Measurements from ENCODE around the gene KIF18B. TPM values are rescaled to one million over a fixed set of nuclear protein-coding genes. Genes with fewer than 3 reads are reported as not detected.

KIF18B gene
- total and polyA plus RNA-seq, 2 donors (not counting 3 experiments of a cell fraction or from before 2014, with no cell fraction given): 24.5 to 50.3 TPM

DNA sequence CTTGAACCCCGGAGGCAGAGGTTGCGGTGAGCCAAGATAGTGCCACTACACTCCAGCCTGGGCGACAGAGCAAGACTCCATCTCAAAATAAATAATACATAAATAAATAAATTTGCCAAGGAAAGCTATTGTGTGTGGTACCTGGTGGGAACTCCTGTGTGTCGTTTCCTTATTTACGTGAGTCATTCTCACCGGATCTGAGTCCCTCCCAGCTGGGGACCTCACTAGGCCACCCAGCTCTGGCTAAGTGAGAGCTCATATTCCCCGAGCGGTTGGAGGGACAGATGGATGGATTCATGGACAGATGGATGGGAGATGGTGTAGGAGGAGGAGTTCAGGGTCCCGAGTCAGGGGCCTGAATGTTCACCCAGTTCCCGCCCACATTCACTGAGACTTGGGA, 43.4 kb upstream of the KIF18B start:
- Histone ChIP-seq H3K4me1 (ENCODE audit: control insufficient read depth, extremely low read depth, insufficient read depth, low read length) (no peaks in the 10 kb centered on the region), H3K36me3 (ENCODE audit: control insufficient read depth in 2 of 2, extremely low read depth in 1 of 2, insufficient read depth in 2 of 2, low read length in 2 of 2) (no peaks in the 10 kb centered on the region), H3K27me3 (ENCODE audit: control insufficient read depth in 2 of 2, insufficient read depth in 2 of 2, low read length in 2 of 2) (peaks cover 0 to under 1% of the 10 kb centered on the region in 2 experiments), H2AFZ (ENCODE audit: low read depth, low read length) (no peak overlapping the region), H3K4me3 (replicated peaks in 1 of 3; ENCODE audit: insufficient read depth in 1 of 3, low read depth in 1 of 3, low read length in 3 of 3) (no peak overlapping the region), H3K9me3 (replicated peaks; ENCODE audit: control insufficient read depth, insufficient read depth, low read length) (no peaks in the 10 kb centered on the region), H3K79me2 (ENCODE audit: control insufficient read depth, insufficient read depth, low read length) (no peaks in the 10 kb centered on the region), H3K27ac (ENCODE audit: insufficient read depth, low read depth, low read length) (no peak overlapping the region), H4K20me1 (replicated peaks; ENCODE audit: control insufficient read depth, extremely low read depth, insufficient read depth, low read length) (no peaks in the 10 kb centered on the region), H3K4me2 (ENCODE audit: insufficient read depth, low read length) (no peak overlapping the region), H3K9ac (replicated peaks; ENCODE audit: extremely low read depth, insufficient read depth, low read length) (no peak overlapping the region), H3K9me1 (replicated peaks; ENCODE audit: control insufficient read depth, extremely low read depth, insufficient read depth, low read length) (no peaks in the 10 kb centered on the region)
- DNase-seq (ENCODE audit: low read depth, low spot score) (no peak), FAIRE-seq (no peak)
- TF ChIP-seq, protein P1, sequence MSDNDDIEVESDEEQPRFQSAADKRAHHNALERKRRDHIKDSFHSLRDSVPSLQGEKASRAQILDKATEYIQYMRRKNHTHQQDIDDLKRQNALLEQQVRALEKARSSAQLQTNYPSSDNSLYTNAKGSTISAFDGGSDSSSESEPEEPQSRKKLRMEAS (IDR thresholded peaks at IDR 0.05; ENCODE audit: insufficient read depth, insufficient read length): no peak
- TF ChIP-seq POLR2A (IDR thresholded peaks at IDR 0.05; ENCODE audit: low read depth, low read length): no peak
- TF ChIP-seq GATA2 (IDR thresholded peaks at IDR 0.05; ENCODE audit: insufficient read depth, insufficient read length, low read depth, low read length): no peak
- TF ChIP-seq POLR2AphosphoS5 (IDR thresholded peaks at IDR 0.05; ENCODE audit: insufficient read depth, low read depth, low read length): no peak
- TF ChIP-seq MYC (IDR thresholded peaks at IDR 0.05; ENCODE audit: low read depth, low read length): no peak
- TF ChIP-seq EZH2 (IDR thresholded peaks at IDR 0.05; ENCODE audit: borderline replicate concordance, low read depth, low read length, severe bottlenecking): no peak
- TF ChIP-seq JUN (IDR thresholded peaks at IDR 0.05; ENCODE audit: borderline replicate concordance, insufficient read depth, insufficient read length, low read depth): no peak
- no peak for TF ChIP-seq FOS (IDR thresholded peaks at IDR 0.05; ENCODE audit: borderline replicate concordance, insufficient read depth, low read length)
- TF ChIP-seq, protein P2, sequence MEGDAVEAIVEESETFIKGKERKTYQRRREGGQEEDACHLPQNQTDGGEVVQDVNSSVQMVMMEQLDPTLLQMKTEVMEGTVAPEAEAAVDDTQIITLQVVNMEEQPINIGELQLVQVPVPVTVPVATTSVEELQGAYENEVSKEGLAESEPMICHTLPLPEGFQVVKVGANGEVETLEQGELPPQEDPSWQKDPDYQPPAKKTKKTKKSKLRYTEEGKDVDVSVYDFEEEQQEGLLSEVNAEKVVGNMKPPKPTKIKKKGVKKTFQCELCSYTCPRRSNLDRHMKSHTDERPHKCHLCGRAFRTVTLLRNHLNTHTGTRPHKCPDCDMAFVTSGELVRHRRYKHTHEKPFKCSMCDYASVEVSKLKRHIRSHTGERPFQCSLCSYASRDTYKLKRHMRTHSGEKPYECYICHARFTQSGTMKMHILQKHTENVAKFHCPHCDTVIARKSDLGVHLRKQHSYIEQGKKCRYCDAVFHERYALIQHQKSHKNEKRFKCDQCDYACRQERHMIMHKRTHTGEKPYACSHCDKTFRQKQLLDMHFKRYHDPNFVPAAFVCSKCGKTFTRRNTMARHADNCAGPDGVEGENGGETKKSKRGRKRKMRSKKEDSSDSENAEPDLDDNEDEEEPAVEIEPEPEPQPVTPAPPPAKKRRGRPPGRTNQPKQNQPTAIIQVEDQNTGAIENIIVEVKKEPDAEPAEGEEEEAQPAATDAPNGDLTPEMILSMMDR (IDR thresholded peaks at IDR 0.05; ENCODE audit: extremely low read depth in 1 of 2, insufficient read depth in 1 of 2, low read depth in 1 of 2, low read length in 2 of 2): no peak
- intact Hi-C loops (cut with micrococcal nuclease): no loop called here
- ChIA-PET POLR2A (no interaction called here), CTCF (interaction anchor here (0.8 to 3.5 kb wide), 7 partner anchors 12 to 145 kb away, joined by 3 to 10 read pairs (median 5); partner anchors contain the start of gene ACBD4)
- dilution Hi-C loops (cut with MboI; ENCODE audit: extremely low pct_ligation_motif_present, low sequenced_read_pairs): no loop called here
- no TSS peak for BruUV-seq (replicated peaks)

All from endothelial cell of umbilical vein (primary cell).